Tibial nerve (tissue), 4 donors: ENCODE data around the gene INPP4A. TPM values are rescaled to one million over a fixed set of nuclear protein-coding genes. Genes with fewer than 3 reads are reported as not detected.

Experiments
- DNase-seq, 2 donors: peaks; one replicate each; pipeline ENCODE4 v3.0.0-alpha.2; 2019; ENCODE audit warnings: low spot score in 2 of 2
- H3K27ac ChIP-seq, 4 donors: fragments of 200-600 bp; sonication (generic) in 3 of 4; one replicate each; pipeline ENCODE4 v1.5.1; 2017 to 2019; ENCODE audit warnings: mild to moderate bottlenecking in 1 of 4
- H3K27me3 ChIP-seq, 2 donors: fragments of 200-600 bp; sonication (generic) in 1 of 2; one replicate each; pipeline versions ENCODE4 v1.5.1 to v1.6.0; 2017 to 2019
- H3K36me3 ChIP-seq, 3 donors: fragments of 200-600 bp; sonication (generic); one replicate each; pipeline ENCODE4 v1.5.1; 2018 to 2019
- H3K4me1 ChIP-seq, 4 donors: fragments of 200-600 bp; sonication (generic) in 3 of 4; one replicate each; pipeline ENCODE4 v1.5.1; 2017 to 2019
- H3K4me3 ChIP-seq, 4 donors: fragments of 200-600 bp; sonication (generic) in 3 of 4; one replicate each; pipeline ENCODE4 v1.5.1; 2017 to 2019; ENCODE audit warnings: mild to moderate bottlenecking in 1 of 4, moderate library complexity in 1 of 4
- H3K9me3 ChIP-seq, 4 donors: fragments of 200-600 bp; sonication (generic) in 3 of 4; one replicate each; pipeline ENCODE4 v1.5.1; 2017 to 2019
- EP300 ChIP-seq, 2 donors: sonication (generic); formaldehyde crosslinking; IDR thresholded peaks; one replicate each; pipeline ENCODE4 v1.6.1; 2017; ENCODE audit warnings: antibody characterized with exemption in 2 of 2, mild to moderate bottlenecking in 1 of 2
- POLR2A ChIP-seq, 2 donors: fragments of 450-650 bp; IDR thresholded peaks; one replicate each; pipeline ENCODE4 v1.6.1; 2017; ENCODE audit warnings: antibody characterized with exemption in 2 of 2, mild to moderate bottlenecking in 2 of 2, moderate library complexity in 2 of 2
- WGBS, 2 donors: methylation state at CpG; one replicate each; pipeline ENCODE4 v1.1.5; 2018; 5-methylcytosine and 5-hydroxymethylcytosine counted together
- total RNA-seq, 4 donors: library from RNA; depleted of rRNA; stranded (reverse); fragments of >200 nt; gene quantifications; one replicate each; pipeline ENCODE4 v1.1.0, GENCODE V29; 2016
- TF ChIP-seq, protein P1 (sequence below), 5 experiments: fragments of 200-600 bp in 3 of 5; fragments of 450-650 bp in 2 of 5; sonication (generic) in 3 of 5; IDR thresholded peaks; one replicate each; pipeline ENCODE4 v1.5.1; 2016 to 2019; ENCODE audit warnings: antibody characterized with exemption in 5 of 5, mild to moderate bottlenecking in 3 of 5, moderate library complexity in 2 of 5

INPP4A gene
- total RNA-seq, 4 donors from 2014 or later = 23.7 to 45.0 (median 30.9) TPM

DNA sequence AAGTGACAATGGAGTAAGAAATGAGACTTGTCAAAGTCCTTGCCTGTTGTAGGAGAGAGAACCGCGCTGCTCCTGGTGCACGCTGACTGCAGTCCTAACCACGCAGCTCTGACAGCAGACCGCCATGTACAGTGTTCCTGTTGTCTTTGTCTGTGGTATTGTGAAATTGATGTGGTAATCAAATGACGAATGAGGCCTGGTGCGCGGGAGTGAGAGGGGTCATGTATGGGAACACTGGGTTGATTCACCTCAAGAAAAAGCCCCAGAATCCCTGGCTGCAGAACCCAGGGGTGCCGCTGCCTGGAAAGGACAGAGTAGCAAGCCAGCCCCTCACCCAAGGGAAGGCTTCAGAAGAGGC is 64.0 kb downstream of the INPP4A start:
- TF ChIP-seq, protein P1, sequence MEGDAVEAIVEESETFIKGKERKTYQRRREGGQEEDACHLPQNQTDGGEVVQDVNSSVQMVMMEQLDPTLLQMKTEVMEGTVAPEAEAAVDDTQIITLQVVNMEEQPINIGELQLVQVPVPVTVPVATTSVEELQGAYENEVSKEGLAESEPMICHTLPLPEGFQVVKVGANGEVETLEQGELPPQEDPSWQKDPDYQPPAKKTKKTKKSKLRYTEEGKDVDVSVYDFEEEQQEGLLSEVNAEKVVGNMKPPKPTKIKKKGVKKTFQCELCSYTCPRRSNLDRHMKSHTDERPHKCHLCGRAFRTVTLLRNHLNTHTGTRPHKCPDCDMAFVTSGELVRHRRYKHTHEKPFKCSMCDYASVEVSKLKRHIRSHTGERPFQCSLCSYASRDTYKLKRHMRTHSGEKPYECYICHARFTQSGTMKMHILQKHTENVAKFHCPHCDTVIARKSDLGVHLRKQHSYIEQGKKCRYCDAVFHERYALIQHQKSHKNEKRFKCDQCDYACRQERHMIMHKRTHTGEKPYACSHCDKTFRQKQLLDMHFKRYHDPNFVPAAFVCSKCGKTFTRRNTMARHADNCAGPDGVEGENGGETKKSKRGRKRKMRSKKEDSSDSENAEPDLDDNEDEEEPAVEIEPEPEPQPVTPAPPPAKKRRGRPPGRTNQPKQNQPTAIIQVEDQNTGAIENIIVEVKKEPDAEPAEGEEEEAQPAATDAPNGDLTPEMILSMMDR (IDR thresholded peaks at IDR 0.05) = no peak
- peak; percentile 73 to 95 for TF ChIP-seq EP300 (IDR thresholded peaks at IDR 0.05)
- Histone ChIP-seq H3K4me3 (no peak overlapping the region), H3K36me3 (no peaks in the 10 kb centered on the region), H3K27ac (peak overlapping the region; percentile 55 to 95 (median 80)), H3K9me3 (no peaks in the 10 kb centered on the region), H3K4me1 (peaks cover 0 to 65% (median 48%) of the 10 kb centered on the region in 4 donors), H3K27me3 (no peaks in the 10 kb centered on the region)
- DNase-seq = peak in 1 of 2 donors; percentile 67
- WGBS, 2 donors = 58 to 60% methylated on average over 9 of the region's 9 CpGs

DNA sequence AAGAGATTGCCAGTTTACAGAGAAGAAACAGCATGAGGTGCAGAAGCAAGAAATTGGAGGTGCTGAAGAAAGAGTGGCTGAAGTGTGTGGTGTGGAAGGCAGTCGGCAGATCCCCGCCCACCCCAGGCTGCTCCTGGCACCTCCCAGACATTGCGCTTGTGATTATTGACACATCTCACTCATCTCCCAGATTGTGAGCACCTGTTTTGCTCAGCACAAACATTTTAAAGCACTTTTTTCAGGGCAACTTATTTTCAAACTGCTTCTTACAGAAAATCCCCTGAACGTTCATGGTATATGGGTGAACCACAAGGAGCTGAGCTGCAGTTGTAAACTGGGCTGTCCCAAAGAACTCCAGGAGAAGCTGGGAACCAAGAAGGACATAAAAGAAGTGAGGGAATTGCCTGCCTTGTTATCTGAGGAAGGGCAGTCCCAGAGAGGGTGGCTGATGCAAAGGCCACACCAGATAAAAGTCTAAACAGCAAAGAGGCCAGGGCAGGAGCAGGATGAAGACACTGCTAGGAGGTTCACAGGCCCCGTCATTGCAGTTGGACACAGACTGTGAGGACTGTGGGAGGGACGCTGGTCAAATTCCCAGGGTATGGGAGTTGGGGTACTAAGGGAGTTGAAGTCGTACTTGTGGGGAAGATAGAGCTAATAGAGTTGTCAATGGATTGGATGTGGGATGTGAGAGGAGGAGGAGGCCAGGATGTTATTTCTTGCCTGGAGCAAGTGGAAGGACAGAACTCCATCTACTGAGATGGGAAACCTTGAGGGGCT is 65.1 kb downstream of the INPP4A start:
- TF ChIP-seq, protein P1 (IDR thresholded peaks at IDR 0.05) = no peak
- TF ChIP-seq POLR2A (IDR thresholded peaks at IDR 0.05) (no peak), EP300 (IDR thresholded peaks at IDR 0.05) (no peak)
- no peaks in the 10 kb centered on the region for H3K9me3 ChIP-seq
- H3K4me3 ChIP-seq = no peak overlapping the region
- WGBS, 2 donors = 92 to 94% methylated on average over 7 of the region's 7 CpGs
- H3K4me1 ChIP-seq = peaks cover 0 to 60% (median 42%) of the 10 kb centered on the region in 4 donors
- H3K27ac ChIP-seq = peak overlapping the region in 3 of 4 donors; percentile 64 to 89 (median 85)
- no peaks in the 10 kb centered on the region for H3K36me3 ChIP-seq
- DNase-seq = no peak
- no peaks in the 10 kb centered on the region for H3K27me3 ChIP-seq

DNA sequence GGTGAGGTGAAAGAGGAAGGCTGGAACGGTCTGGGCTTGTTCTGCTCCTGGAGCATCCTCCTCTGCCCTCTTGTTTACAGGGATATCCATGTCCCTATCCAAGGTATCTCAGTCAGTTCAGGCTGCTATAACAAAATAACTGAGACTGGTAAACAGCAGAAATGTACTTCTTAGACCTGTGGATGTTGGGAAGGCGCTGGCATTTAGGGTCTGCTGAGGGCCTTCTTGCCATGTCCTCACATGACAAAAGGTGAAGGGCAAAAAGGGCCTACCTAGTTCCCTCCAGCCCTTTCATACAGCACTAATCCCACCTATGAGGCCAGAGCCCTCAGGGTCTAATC is 65.6 kb downstream of the INPP4A start:
- H3K4me1 ChIP-seq = peaks cover 0 to 60% (median 41%) of the 10 kb centered on the region in 4 donors
- H3K27ac ChIP-seq = peak overlapping the region in 2 of 4 donors; percentile 85 to 89
- H3K4me3 ChIP-seq = no peak overlapping the region
- H3K9me3 ChIP-seq = no peaks in the 10 kb centered on the region
- no peaks in the 10 kb centered on the region for H3K27me3 ChIP-seq
- TF ChIP-seq POLR2A (IDR thresholded peaks at IDR 0.05) = no peak
- TF ChIP-seq EP300 (IDR thresholded peaks at IDR 0.05) = no peak
- TF ChIP-seq, protein P1 (IDR thresholded peaks at IDR 0.05) = no peak
- H3K36me3 ChIP-seq = no peaks in the 10 kb centered on the region
- 95 to 96% methylated on average over 2 of the region's 2 CpGs for WGBS, 2 donors
- DNase-seq = no peak

DNA sequence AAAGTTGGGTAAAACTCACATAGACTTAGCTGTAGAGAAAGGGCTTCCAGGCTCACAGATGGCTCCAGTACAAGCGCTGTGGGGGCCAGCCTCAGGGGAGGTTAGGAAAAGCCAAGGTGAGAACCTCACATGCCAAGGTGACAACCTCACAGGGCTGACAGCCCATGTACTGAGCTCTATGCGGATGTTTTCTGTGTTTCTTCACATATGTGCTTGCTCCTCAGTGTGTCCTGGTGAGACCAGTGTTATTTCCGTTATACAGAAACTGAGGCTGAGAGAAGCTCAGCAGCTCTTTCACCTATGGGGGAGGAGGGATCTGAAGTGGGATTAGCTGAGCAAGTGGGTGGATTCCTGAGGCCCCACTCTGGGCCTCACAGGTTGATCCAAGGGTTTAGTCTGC is 67.3 kb downstream of the INPP4A start:
- DNase-seq = no peak
- 97 to 100% methylated on average over 3 of the region's 3 CpGs for WGBS, 2 donors
- no peak for TF ChIP-seq EP300 (IDR thresholded peaks at IDR 0.05)
- TF ChIP-seq, protein P1 (IDR thresholded peaks at IDR 0.05) = no peak
- TF ChIP-seq POLR2A (IDR thresholded peaks at IDR 0.05) = no peak
- no peak overlapping the region for H3K4me3 ChIP-seq
- H3K9me3 ChIP-seq = no peaks in the 10 kb centered on the region
- H3K27me3 ChIP-seq = no peaks in the 10 kb centered on the region
- peaks cover 0 to 47% (median 35%) of the 10 kb centered on the region in 4 donors for H3K4me1 ChIP-seq
- no peaks in the 10 kb centered on the region for H3K36me3 ChIP-seq
- peak overlapping the region in 1 of 4 donors; percentile 85 for H3K27ac ChIP-seq

DNA sequence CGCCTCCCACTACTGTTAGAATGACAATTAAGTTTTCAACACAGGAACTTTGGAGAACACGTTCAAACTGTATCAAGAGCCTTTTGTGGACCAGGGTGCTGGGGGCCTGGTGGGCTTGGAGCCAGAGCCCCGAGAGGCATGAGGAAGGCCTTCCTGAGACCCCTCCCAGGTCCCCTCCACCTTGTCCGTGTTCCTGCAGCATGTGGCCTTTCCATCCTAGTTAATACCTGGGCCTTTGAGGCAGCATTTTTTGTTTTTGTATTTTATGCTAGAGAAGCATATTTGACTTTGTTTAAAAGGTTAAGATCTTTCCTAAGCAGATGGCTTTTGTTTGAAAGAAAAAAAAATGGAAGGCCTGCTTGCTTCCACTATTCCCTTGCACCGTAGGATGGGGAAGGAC is 68.0 kb downstream of the INPP4A start:
- Histone ChIP-seq H3K4me3 (no peak overlapping the region), H3K27ac (peak overlapping the region in 2 of 4 donors; percentile 7 to 22), H3K36me3 (no peaks in the 10 kb centered on the region), H3K9me3 (no peaks in the 10 kb centered on the region), H3K4me1 (peaks cover 0 to 42% (median 29%) of the 10 kb centered on the region in 4 donors), H3K27me3 (no peaks in the 10 kb centered on the region)
- TF ChIP-seq, protein P1 (IDR thresholded peaks at IDR 0.05) = no peak
- no peak for TF ChIP-seq POLR2A (IDR thresholded peaks at IDR 0.05)
- TF ChIP-seq EP300 (IDR thresholded peaks at IDR 0.05) = no peak
- 82 to 90% methylated on average over 5 of the region's 5 CpGs for WGBS, 2 donors
- DNase-seq = no peak
